ENCODE results near the gene C19orf18.

- TF ChIP-seq EZH2 (optimal IDR thresholded peaks at IDR 0.05; ENCODE audit: low read depth, low read length) (no peak), CTCF (IDR thresholded peaks at IDR 0.05; ENCODE audit: low read length) (no peak), EZH2phosphoT487 (IDR thresholded peaks at IDR 0.05; ENCODE audit: low read length) (no peak)
These were observed 46.7 kb downstream of the C19orf18 start for GRCh38 chr19:57927587-57927986.
